ENCODE data around the gene ZNF474. TPM values are rescaled to one million over a fixed set of nuclear protein-coding genes. Genes with fewer than 3 reads are reported as not detected.

The ZNF474 gene
- total and polyA plus RNA-seq, 2 of the 4 experiments (the other 2 are of a cell fraction) = 0.24 to 0.54 TPM

DNA sequence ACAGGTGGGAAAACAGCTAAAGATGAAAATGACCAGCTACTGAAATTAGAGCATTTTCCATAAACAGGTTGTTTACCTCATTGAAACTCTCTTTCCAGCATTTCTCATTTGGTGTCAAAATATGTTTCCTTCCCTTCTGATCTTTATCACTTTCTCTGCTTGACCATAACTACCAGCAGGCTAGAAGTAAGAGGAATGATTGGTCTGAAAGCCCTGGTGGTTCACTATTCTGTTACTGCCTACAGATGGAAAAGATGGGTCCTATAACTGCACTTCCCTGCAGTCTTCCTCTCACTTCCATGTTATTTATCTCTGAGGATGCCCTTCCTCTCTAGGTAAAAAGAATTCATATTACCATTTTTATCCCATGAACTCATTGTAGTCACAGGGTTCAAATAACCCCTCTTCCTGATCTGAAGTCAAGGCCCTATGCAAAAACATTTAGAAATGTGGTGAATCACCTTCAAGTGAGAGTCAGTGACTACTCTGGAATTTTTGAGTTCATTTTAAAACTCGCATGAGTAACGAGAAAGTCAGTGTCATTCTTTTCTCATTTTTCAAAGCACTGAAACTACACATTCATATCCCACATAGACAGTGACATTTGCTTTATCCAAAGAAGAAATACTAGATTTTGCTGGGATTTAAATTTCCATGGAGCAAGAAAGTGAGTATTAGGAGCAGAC, 51.7 kb downstream of the ZNF474 start:
- intact Hi-C loops (cut with micrococcal nuclease) = loop anchor here (2.0 kb wide), 1 partner anchor 16 kb away; no protein-coding TSS in a partner anchor
- Histone ChIP-seq H4K91ac (ENCODE audit: insufficient read depth, low read depth, low read length) (peak overlapping the region; percentile 79), H3K56ac (ENCODE audit: extremely low read depth, insufficient read depth, low read length) (peak overlapping the region; percentile 90), H2BK5ac (ENCODE audit: low read depth, low read length, poor library complexity, severe bottlenecking) (peak overlapping the region; percentile 88), H3K9me1 (ENCODE audit: insufficient read depth, low read length) (no peaks in the 10 kb centered on the region), H3K27ac (ENCODE audit: insufficient read depth, low read length) (peak overlapping the region; percentile 66), H4K8ac (ENCODE audit: low read depth in 2 of 2, low read length in 2 of 2) (peak overlapping the region; percentile 78 to 82), H3K9ac (ENCODE audit: low read depth, low read length) (peak overlapping the region; percentile 39; the same call in 1 of the 2 replicates), H2BK20ac (ENCODE audit: low read depth, low read length) (peak overlapping the region; percentile 98), H4K5ac (ENCODE audit: low read depth, low read length) (peak overlapping the region; percentile 19; the same call in 1 of the 2 replicates), H2BK120ac (ENCODE audit: low read depth, low read length) (peak overlapping the region; percentile 93), H2AFZ (replicated peaks; ENCODE audit: low read length, poor library complexity) (no peak overlapping the region), H4K20me1 (ENCODE audit: insufficient read depth, low read length) (no peaks in the 10 kb centered on the region), H3K36me3 (ENCODE audit: control insufficient read depth, insufficient read depth, low read length) (no peaks in the 10 kb centered on the region), H3K23ac (ENCODE audit: low read depth, low read length) (peak overlapping the region; percentile 61; the same call in 1 of the 2 replicates), H3K27me3 (ENCODE audit: control insufficient read depth, insufficient read depth, low read length) (no peaks in the 10 kb centered on the region), H3K14ac (replicated peaks; ENCODE audit: low read depth, low read length) (peak overlapping the region; percentile 82), H2AK9ac (replicated peaks; ENCODE audit: low read depth, low read length, poor library complexity) (no peak overlapping the region), H2BK15ac (ENCODE audit: low read depth, low read length) (peak overlapping the region; percentile 39; the same call in 2 of the 3 replicates), H3K4me2 (ENCODE audit: low read depth, low read length) (peak overlapping the region; percentile 58; the same call in 1 of the 2 replicates), H3K4ac (ENCODE audit: low read depth, low read length) (peak overlapping the region; percentile 79), H2AK5ac (ENCODE audit: low read depth, low read length) (peak overlapping the region; percentile 50; the same call in 1 of the 2 replicates), H3K4me1 (ENCODE audit: control insufficient read depth, insufficient read depth, low read length) (peaks cover 13% of the 10 kb centered on the region), H3K79me1 (ENCODE audit: low read depth in 1 of 2, low read length in 2 of 2) (peaks cover 0 to 3% of the 10 kb centered on the region in 2 experiments; a peak in 1 of 4 replicates), H3K18ac (ENCODE audit: low read depth, low read length) (peak overlapping the region; percentile 74), H3K9me3 (ENCODE audit: control insufficient read depth, insufficient read depth, low read length) (no peaks in the 10 kb centered on the region), H3K4me3 (ENCODE audit: insufficient read depth, low read depth, low read length) (no peak overlapping the region)
- no CpG with 5 or more reads among the region's 2 CpGs for WGBS, 2 experiments (ENCODE audit: extremely low coverage in 2 of 2, insufficient read length in 1 of 2)
- ChIA-PET CTCF (interaction anchor here (1.0 kb wide), 1 partner anchor 105 kb away, joined by 3 read pairs; no protein-coding TSS in a partner anchor), POLR2A (ENCODE audit: unreplicated experiment) (no interaction called here)
- dilution Hi-C loops (cut with HindIII; ENCODE audit: low sequenced_read_pairs, unreplicated experiment) = loop anchor here (25.0 kb wide), 1 partner anchor 231 kb away; no protein-coding TSS in a partner anchor
- in situ Hi-C loops (cut with MboI; ENCODE audit: low sequenced_read_pairs) = no loop called here
- ATAC-seq (ENCODE audit: low read depth) (peak; percentile 77), DNase-seq (peak; percentile 93)
- no peak for TF ChIP-seq RAD21 (IDR thresholded peaks at IDR 0.05; ENCODE audit: low read length)
- no peak for TF ChIP-seq MXI1 (IDR thresholded peaks at IDR 0.05; ENCODE audit: borderline replicate concordance, low read depth, low read length)
- 0 out of 2 replicates have a peak, but pooled peaks have one; percentile 47 for TF ChIP-seq CHD1 (IDR thresholded peaks at IDR 0.05; ENCODE audit: low read depth, low read length)
- peak; percentile 77 for TF ChIP-seq FOS (IDR thresholded peaks at IDR 0.05; ENCODE audit: low read depth, low read length)
- TF ChIP-seq, protein P1, sequence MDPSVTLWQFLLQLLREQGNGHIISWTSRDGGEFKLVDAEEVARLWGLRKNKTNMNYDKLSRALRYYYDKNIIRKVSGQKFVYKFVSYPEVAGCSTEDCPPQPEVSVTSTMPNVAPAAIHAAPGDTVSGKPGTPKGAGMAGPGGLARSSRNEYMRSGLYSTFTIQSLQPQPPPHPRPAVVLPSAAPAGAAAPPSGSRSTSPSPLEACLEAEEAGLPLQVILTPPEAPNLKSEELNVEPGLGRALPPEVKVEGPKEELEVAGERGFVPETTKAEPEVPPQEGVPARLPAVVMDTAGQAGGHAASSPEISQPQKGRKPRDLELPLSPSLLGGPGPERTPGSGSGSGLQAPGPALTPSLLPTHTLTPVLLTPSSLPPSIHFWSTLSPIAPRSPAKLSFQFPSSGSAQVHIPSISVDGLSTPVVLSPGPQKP (IDR thresholded peaks at IDR 0.05; ENCODE audit: borderline replicate concordance, low read depth, low read length) = no peak
- TF ChIP-seq BHLHE40 (IDR thresholded peaks at IDR 0.05; ENCODE audit: low read depth, low read length) = 0 out of 2 replicates have a peak, but pooled peaks have one; percentile 16
- TF ChIP-seq SMC3 (IDR thresholded peaks at IDR 0.05; ENCODE audit: low read depth, low read length) = no peak
- TF ChIP-seq, protein P2, sequence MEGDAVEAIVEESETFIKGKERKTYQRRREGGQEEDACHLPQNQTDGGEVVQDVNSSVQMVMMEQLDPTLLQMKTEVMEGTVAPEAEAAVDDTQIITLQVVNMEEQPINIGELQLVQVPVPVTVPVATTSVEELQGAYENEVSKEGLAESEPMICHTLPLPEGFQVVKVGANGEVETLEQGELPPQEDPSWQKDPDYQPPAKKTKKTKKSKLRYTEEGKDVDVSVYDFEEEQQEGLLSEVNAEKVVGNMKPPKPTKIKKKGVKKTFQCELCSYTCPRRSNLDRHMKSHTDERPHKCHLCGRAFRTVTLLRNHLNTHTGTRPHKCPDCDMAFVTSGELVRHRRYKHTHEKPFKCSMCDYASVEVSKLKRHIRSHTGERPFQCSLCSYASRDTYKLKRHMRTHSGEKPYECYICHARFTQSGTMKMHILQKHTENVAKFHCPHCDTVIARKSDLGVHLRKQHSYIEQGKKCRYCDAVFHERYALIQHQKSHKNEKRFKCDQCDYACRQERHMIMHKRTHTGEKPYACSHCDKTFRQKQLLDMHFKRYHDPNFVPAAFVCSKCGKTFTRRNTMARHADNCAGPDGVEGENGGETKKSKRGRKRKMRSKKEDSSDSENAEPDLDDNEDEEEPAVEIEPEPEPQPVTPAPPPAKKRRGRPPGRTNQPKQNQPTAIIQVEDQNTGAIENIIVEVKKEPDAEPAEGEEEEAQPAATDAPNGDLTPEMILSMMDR (conservative IDR thresholded peaks at IDR 0.05; ENCODE audit: low read depth, low read length) = no peak
- no peak for TF ChIP-seq NFE2L2 (IDR thresholded peaks at IDR 0.05; ENCODE audit: low read depth, low read length)
- BruUV-seq (replicated peaks) = no TSS peak
